Suprapubic skin (tissue), 4 donors: ENCODE data around the gene CAV3.

Source experiments
- POLR2A ChIP-seq, 2 donors: fragments of 450-650 bp; IDR thresholded peaks; one replicate each; pipeline ENCODE4 v1.6.1; 2017; ENCODE audit warnings: antibody characterized with exemption in 2 of 2, mild to moderate bottlenecking in 2 of 2, moderate library complexity in 2 of 2
- POLR2AphosphoS5 ChIP-seq, 3 donors: sonication (generic); formaldehyde crosslinking; IDR thresholded peaks; one replicate each; pipeline ENCODE4 v1.6.1; 2017; ENCODE audit warnings: antibody characterized with exemption in 3 of 3
- TF ChIP-seq, protein P1 (sequence below), 2 donors: fragments of 200-600 bp in 1 of 2; fragments of 450-650 bp in 1 of 2; sonication (generic) in 1 of 2; IDR thresholded peaks; one replicate each; pipeline ENCODE4 v1.5.1; 2016 to 2019; ENCODE audit warnings: antibody characterized with exemption in 2 of 2, mild to moderate bottlenecking in 1 of 2, moderate library complexity in 1 of 2

DNA sequence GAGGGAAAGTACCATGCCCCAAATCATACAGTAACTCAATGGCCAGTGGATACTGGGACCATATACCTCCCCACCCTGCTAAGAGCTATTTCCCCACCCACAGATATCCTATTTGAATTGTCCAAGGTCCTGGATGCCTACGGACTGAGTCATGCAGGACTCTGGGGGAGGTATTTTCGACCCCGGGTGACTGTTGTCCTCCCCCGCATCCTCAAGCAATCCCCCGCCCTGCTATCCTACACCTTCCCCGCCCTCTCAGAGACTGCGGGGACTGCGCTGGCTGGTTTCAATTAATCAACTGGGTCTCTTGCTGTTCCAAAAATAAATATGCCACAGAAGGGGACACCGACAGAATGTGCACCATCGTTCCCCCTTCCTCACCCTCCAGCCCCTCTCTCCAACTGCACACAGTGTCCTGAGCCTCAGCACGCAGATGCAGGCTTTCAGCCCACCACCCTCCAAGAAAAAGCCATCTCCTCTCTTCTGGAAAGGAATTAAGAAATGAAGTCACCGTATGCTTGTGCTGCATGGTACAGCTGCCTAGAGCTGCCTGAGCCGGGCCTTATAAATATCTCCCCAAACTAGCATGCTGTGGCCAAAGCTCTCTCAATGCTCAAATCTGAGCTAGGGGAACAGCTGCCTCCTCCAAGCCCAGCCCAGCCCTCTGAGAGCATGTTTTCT, 8.1 kb downstream of the CAV3 start:
- TF ChIP-seq, protein P1, sequence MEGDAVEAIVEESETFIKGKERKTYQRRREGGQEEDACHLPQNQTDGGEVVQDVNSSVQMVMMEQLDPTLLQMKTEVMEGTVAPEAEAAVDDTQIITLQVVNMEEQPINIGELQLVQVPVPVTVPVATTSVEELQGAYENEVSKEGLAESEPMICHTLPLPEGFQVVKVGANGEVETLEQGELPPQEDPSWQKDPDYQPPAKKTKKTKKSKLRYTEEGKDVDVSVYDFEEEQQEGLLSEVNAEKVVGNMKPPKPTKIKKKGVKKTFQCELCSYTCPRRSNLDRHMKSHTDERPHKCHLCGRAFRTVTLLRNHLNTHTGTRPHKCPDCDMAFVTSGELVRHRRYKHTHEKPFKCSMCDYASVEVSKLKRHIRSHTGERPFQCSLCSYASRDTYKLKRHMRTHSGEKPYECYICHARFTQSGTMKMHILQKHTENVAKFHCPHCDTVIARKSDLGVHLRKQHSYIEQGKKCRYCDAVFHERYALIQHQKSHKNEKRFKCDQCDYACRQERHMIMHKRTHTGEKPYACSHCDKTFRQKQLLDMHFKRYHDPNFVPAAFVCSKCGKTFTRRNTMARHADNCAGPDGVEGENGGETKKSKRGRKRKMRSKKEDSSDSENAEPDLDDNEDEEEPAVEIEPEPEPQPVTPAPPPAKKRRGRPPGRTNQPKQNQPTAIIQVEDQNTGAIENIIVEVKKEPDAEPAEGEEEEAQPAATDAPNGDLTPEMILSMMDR (IDR thresholded peaks at IDR 0.05), result no peak
- TF ChIP-seq POLR2A (IDR thresholded peaks at IDR 0.05) (no peak), POLR2AphosphoS5 (IDR thresholded peaks at IDR 0.05) (no peak)
